K562 (cell line): ENCODE data around the gene PRSS57. TPM values are rescaled to one million over a fixed set of nuclear protein-coding genes. Genes with fewer than 3 reads are reported as not detected.
A peak's percentile ranks its signal among the peaks of the same experiment; 100 is the strongest.

Source experiments
- ADNP ChIP-seq: fragments of 200-800 bp; sonication (Bioruptor generic); IDR thresholded peaks from 2 replicates; pipeline ENCODE4 v1.6.1; 2016; ENCODE audit warnings: missing genetic modification characterization, missing compliant biosample characterization
- DDX20 ChIP-seq: fragments of 450-650 bp; IDR thresholded peaks from 2 replicates; pipeline ENCODE4 v1.6.1; 2016; ENCODE audit warnings: missing genetic modification characterization, low read depth, mild to moderate bottlenecking, missing compliant biosample characterization, moderate library complexity
- EGR1 ChIP-seq: fragments of 450-650 bp; conservative IDR thresholded peaks from 2 replicates; pipeline ENCODE4 v1.6.1; 2017; ENCODE audit warnings: mild to moderate bottlenecking
- EHMT2 ChIP-seq: fragments of 450-650 bp; IDR thresholded peaks from 2 replicates; pipeline ENCODE4 v1.6.1; 2018; ENCODE audit warnings: antibody characterized with exemption
- FIP1L1 ChIP-seq: fragments of 200-400 bp; formaldehyde crosslinking; IDR thresholded peaks from 2 replicates; pipeline ENCODE4 v1.6.1; 2018; ENCODE audit warnings: mild to moderate bottlenecking, low read depth, low read length; ENCODE audit not compliant: poor library complexity, severe bottlenecking
- HNRNPL ChIP-seq: fragments of 200-400 bp; formaldehyde crosslinking; IDR thresholded peaks from 2 replicates; pipeline ENCODE4 v1.6.1; 2017; ENCODE audit warnings: low read depth, mild to moderate bottlenecking, low read length
- NCOA1 ChIP-seq: fragments of 450-650 bp; IDR thresholded peaks from 2 replicates; pipeline ENCODE4 v1.6.1; 2016; ENCODE audit warnings: low read depth
- NCOA4 ChIP-seq: fragments of 450-650 bp; IDR thresholded peaks from 2 replicates; pipeline ENCODE4 v1.6.1; 2018; ENCODE audit warnings: mild to moderate bottlenecking; ENCODE audit not compliant: partially characterized antibody
- NFXL1 ChIP-seq: fragments of 450-650 bp; formaldehyde crosslinking; IDR thresholded peaks from 2 replicates; pipeline ENCODE4 v1.4.0; 2021; ENCODE audit warnings: mild to moderate bottlenecking
- PHF8 ChIP-seq: fragments of 200-600 bp; sonication (generic); IDR thresholded peaks from 2 replicates; pipeline ENCODE4 v1.6.1; 2012; ENCODE audit warnings: mixed run types, mild to moderate bottlenecking, inconsistent platforms, low read length, moderate library complexity, borderline replicate concordance
- PRMT5 ChIP-seq: sonication (generic); formaldehyde crosslinking; IDR thresholded peaks from 2 replicates; pipeline ENCODE4 v1.5.0; 2020; ENCODE audit warnings: missing genetic modification reagents
- PTRF ChIP-seq: fragments of 450-650 bp; IDR thresholded peaks from 2 replicates; pipeline ENCODE4 v1.6.1; 2016; ENCODE audit warnings: mild to moderate bottlenecking, missing genetic modification characterization, missing compliant biosample characterization
- RBFOX2 ChIP-seq: fragments of 200-400 bp; formaldehyde crosslinking; IDR thresholded peaks from 2 replicates; pipeline ENCODE4 v1.6.1; 2017; ENCODE audit warnings: low read depth, mild to moderate bottlenecking, low read length, moderate library complexity
- RBM17 ChIP-seq: fragments of 200-400 bp; formaldehyde crosslinking; IDR thresholded peaks from 2 replicates; pipeline ENCODE4 v1.6.1; 2017; ENCODE audit warnings: low read depth, mild to moderate bottlenecking, low read length, borderline replicate concordance
- SAFB ChIP-seq: fragments of 200-400 bp; formaldehyde crosslinking; IDR thresholded peaks from 2 replicates; pipeline ENCODE4 v1.6.1; 2017; ENCODE audit warnings: low read depth, low read length, borderline replicate concordance
- SIN3B ChIP-seq: fragments of 450-650 bp; IDR thresholded peaks from 2 replicates; pipeline ENCODE4 v1.6.1; 2017; ENCODE audit warnings: low read depth, mild to moderate bottlenecking, moderate library complexity
- SIRT6 ChIP-seq: IDR thresholded peaks from one replicate; pipeline ENCODE4 v1.6.1; 2012; ENCODE audit warnings: low read depth, mild to moderate bottlenecking, control low read depth, inconsistent platforms, low read length, moderate library complexity
- SMAD1 ChIP-seq: fragments of 150-350 bp; IDR thresholded peaks from 2 replicates; pipeline ENCODE4 v1.6.1; 2014; ENCODE audit warnings: low read length, low read depth; ENCODE audit not compliant: partially characterized antibody
- SMAD3 ChIP-seq: fragments of 450-650 bp; formaldehyde crosslinking; conservative IDR thresholded peaks from 2 replicates; pipeline ENCODE4 v1.4.0; 2020; ENCODE audit warnings: mild to moderate bottlenecking
- SMARCC2 ChIP-seq: fragments of 450-650 bp; IDR thresholded peaks from 2 replicates; pipeline ENCODE4 v1.6.1; 2017; ENCODE audit warnings: antibody characterized with exemption, moderate library complexity, mild to moderate bottlenecking, low read depth
- TSC22D4 ChIP-seq: fragments of 450-650 bp; IDR thresholded peaks from 2 replicates; pipeline ENCODE4 v1.6.1; 2016; ENCODE audit warnings: missing genetic modification characterization, missing biosample characterization, control low read depth
- ZNF212 ChIP-seq: fragments of 450-650 bp; formaldehyde crosslinking; IDR thresholded peaks from 2 replicates; pipeline ENCODE4 v1.4.0; 2020; ENCODE audit warnings: mild to moderate bottlenecking
- ZNF311 ChIP-seq: fragments of 250-450 bp; sonication (Bioruptor Pico); IDR thresholded peaks from 2 replicates; pipeline ENCODE4 v1.4.0; 2020; ENCODE audit warnings: mild to moderate bottlenecking, moderate library complexity
- ZNF445 ChIP-seq: fragments of 250-450 bp; sonication (Bioruptor Pico); IDR thresholded peaks from 2 replicates; pipeline ENCODE4 v1.4.0; 2020; ENCODE audit warnings: low read depth, mild to moderate bottlenecking, moderate library complexity
- ZNF785 ChIP-seq: fragments of 250-450 bp; sonication (Bioruptor Pico); IDR thresholded peaks from 2 replicates; pipeline ENCODE4 v1.4.0; 2020; ENCODE audit warnings: mild to moderate bottlenecking
- ZSCAN29 ChIP-seq: fragments of 450-650 bp; IDR thresholded peaks from 2 replicates; pipeline ENCODE4 v1.6.1; 2017
- polyA plus RNA-seq, 8 experiments: library from polyadenylated mRNA; depleted of rRNA in 4 of 8; stranded (reverse) in 5 of 8; unstranded in 3 of 8; fragments of >200 nt; fragmentation: Nextera tagmentation in 2 of 8; fragmentation: Illumina TruSeq in 1 of 8; extraction: Ambion mirVana in 2 of 8; extraction: Trizol in 1 of 8; gene quantifications; 2 replicates each; pipeline versions ENCODE4 v1.2.1 to v1.2.3, GENCODE V29; 2011 to 2014; ENCODE audit warnings: inconsistent platforms in 1 of 8, missing spikeins in 1 of 8
- total RNA-seq, 7 experiments: library from RNA; depleted of rRNA in 6 of 7; stranded (reverse); fragments of >200 nt in 6 of 7; fragmentation: Illumina TruSeq in 2 of 7; extraction: Trizol in 2 of 7; gene quantifications; 2 replicates each; pipeline versions ENCODE4 v1.2.1 to v1.2.3, GENCODE V29; 2011 to 2021; ENCODE audit warnings: low replicate concordance in 1 of 7
- TF ChIP-seq, protein P1 (sequence below), 2 experiments: fragments of 250-450 bp in 1 of 2; fragments of 450-650 bp in 1 of 2; sonication (Bioruptor Pico) in 1 of 2; IDR thresholded peaks; 2 replicates each; pipeline versions ENCODE4 v1.6.1 to v1.8.0; 2016 to 2021; ENCODE audit warnings: mild to moderate bottlenecking in 2 of 2, moderate library complexity in 2 of 2, missing compliant biosample characterization in 1 of 2, missing genetic modification characterization in 1 of 2
- TF ChIP-seq, protein P2 (sequence below): fragments of 450-650 bp; IDR thresholded peaks from 2 replicates; pipeline ENCODE4 v1.6.1; 2016
- TF ChIP-seq, protein P3 (sequence below): sonication (generic); IDR thresholded peaks from 2 replicates; pipeline ENCODE4 v1.6.1; 2016

PRSS57 gene
- total and polyA plus RNA-seq, 9 of the 15 experiments (the other 6 are each of a cell fraction or from before 2014, with no cell fraction given): 0.06 to 2.5 (median 1.3) TPM; not detected in 3

DNA sequence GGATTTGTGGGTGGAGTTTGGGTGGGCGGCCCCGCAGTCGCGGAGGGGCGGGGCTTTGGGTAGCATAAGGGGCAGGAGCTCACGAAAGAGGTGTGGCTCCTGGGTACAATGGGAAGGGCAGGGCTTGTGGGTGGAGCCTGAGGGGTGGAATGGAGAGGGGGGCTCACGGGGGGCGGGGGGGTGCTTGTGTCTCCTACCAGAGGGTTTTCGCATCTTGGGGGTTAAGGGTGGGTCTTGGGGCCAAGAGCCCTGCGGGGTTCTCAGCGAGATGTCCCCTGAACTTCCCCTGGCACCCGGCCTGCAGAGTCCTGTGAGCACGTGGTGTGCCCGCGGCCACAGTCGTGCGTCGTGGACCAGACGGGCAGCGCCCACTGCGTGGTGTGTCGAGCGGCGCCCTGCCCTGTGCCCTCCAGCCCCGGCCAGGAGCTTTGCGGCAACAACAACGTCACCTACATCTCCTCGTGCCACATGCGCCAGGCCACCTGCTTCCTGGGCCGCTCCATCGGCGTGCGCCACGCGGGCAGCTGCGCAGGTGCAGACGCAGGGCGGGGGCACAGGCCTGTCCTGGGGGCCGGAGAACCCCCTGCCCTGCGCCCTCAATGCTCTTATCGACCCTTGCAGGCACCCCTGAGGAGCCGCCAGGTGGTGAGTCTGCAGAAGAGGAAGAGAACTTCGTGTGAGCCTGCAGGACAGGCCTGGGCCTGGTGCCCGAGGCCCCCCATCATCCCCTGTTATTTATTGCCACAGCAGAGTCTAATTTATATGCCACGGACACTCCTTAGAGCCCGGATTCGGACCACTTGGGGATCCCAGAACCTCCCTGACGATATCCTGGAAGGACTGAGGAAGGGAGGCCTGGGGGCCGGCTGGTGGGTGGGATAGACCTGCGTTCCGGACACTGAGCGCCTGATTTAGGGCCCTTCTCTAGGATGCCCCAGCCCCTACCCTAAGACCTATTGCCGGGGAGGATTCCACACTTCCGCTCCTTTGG, 13.9 kb downstream of the PRSS57 start (continued):
- TF ChIP-seq SIRT6 (no peak), NCOA4 (no peak), EGR1 (no peak), ZNF311 (CRISPR knock-in tag) (no peak), RBM17 (no peak), RBFOX2 (peak; percentile 35; the same call in 1 of the 2 replicates), ZNF785 (CRISPR knock-in tag) (no peak), DDX20 (tag) (no peak), NCOA1 (no peak), EHMT2 (no peak), HNRNPL (peak; percentile 78; the same call in 1 of the 2 replicates), PHF8 (no peak), SMAD3 (CRISPR knock-in tag) (no peak), SMARCC2 (no peak), ZNF445 (CRISPR knock-in tag) (no peak), SAFB (no peak), ADNP (tag) (no peak), NFXL1 (no peak), PTRF (tag) (no peak), TSC22D4 (tag) (no peak), FIP1L1 (no peak), SIN3B (no peak), ZNF212 (no peak), PRMT5 (CRISPR knock-in tag) (no peak), ZSCAN29 (no peak), SMAD1 (no peak)
- TF ChIP-seq, protein P1, sequence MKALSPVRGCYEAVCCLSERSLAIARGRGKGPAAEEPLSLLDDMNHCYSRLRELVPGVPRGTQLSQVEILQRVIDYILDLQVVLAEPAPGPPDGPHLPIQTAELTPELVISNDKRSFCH (CRISPR knock-in tag; IDR thresholded peaks at IDR 0.05): no peak
- TF ChIP-seq, protein P1 (tag; IDR thresholded peaks at IDR 0.05): no peak
- TF ChIP-seq, protein P2, sequence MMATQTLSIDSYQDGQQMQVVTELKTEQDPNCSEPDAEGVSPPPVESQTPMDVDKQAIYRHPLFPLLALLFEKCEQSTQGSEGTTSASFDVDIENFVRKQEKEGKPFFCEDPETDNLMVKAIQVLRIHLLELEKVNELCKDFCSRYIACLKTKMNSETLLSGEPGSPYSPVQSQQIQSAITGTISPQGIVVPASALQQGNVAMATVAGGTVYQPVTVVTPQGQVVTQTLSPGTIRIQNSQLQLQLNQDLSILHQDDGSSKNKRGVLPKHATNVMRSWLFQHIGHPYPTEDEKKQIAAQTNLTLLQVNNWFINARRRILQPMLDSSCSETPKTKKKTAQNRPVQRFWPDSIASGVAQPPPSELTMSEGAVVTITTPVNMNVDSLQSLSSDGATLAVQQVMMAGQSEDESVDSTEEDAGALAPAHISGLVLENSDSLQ: no peak
- TF ChIP-seq, protein P3, sequence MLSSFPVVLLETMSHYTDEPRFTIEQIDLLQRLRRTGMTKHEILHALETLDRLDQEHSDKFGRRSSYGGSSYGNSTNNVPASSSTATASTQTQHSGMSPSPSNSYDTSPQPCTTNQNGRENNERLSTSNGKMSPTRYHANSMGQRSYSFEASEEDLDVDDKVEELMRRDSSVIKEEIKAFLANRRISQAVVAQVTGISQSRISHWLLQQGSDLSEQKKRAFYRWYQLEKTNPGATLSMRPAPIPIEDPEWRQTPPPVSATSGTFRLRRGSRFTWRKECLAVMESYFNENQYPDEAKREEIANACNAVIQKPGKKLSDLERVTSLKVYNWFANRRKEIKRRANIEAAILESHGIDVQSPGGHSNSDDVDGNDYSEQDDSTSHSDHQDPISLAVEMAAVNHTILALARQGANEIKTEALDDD: no peak
